ENCODE results near the gene XRCC3.

The XRCC3 gene

DNA sequence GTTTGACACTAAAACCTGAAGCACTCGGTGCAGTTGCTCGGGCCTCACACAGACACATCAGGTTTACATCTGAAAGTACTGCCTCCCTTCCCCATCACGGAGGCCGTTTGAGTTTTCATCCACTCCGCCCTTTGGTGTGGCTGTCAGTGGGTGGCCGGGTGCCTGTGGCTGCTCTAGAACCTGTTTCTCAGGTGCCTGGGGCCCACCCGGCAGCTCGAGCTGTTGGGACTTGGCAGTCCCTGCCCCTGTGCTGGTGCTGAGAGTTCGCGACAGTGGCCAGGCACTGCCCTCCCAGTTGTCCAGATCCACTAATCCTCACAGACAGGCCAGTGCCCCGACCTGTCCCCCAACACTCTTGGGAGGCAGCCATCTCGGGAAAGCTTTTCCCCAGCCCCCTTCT lies 22.4 kb downstream of the XRCC3 start:
- peak overlapping the region; percentile 24; the same call in 1 of the 2 replicates for H3K27ac ChIP-seq (ENCODE audit: extremely low read depth, low read depth, low read length)
- peaks cover 11% of the 10 kb centered on the region for H3K4me1 ChIP-seq (ENCODE audit: control insufficient read depth, insufficient read depth, low read length)
- POLR2A ChIA-PET, result no interaction called here
- peaks cover 18 to 68% of the 10 kb centered on the region in 2 experiments; a peak in 2 of 3 replicates for H3K36me3 ChIP-seq (ENCODE audit: control insufficient read depth in 2 of 2, insufficient read depth in 1 of 2, low read length in 2 of 2)
- H3K4me3 ChIP-seq (ENCODE audit: low read depth, low read length), result no peak overlapping the region
- H3K9me3 ChIP-seq (ENCODE audit: control insufficient read depth, insufficient read depth, low read depth, low read length), result no peaks in the 10 kb centered on the region
- TF ChIP-seq ZNF112 (tag by site-specific recombination; IDR thresholded peaks at IDR 0.05) (no peak), ZFP69B (tag by site-specific recombination; IDR thresholded peaks at IDR 0.05) (peak; percentile 43; the same call in 1 of the 2 replicates)
- CTCF ChIA-PET, result interaction anchor here (0.6 to 1.4 kb wide), 2 partner anchors 13 to 192 kb away, joined by 3 to 5 read pairs; no protein-coding TSS in a partner anchor

DNA sequence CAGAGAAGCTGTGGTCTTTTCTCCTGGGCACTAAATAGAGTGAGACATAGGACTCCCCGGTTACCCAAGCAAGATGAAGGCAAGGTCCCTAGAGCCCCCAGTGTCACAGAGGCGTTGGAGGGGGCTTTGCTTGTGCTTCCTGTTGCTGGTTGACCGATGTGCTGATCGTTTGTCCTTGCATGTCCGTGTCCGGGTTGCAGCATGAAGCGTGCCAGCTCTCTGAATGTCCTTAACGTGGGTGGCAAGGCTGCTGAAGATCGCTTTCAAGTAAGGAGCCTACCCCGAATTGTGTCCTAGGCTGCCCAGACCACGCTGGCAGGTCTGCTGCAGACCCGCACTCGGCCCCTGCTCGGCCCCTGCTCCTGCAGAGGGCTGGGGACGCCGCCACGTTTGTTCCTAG lies 23.1 kb downstream of the XRCC3 start:
- peaks cover 20 to 66% of the 10 kb centered on the region in 2 experiments for H3K36me3 ChIP-seq (ENCODE audit: control insufficient read depth in 2 of 2, insufficient read depth in 1 of 2, low read length in 2 of 2)

More for the DNA sequence above, 23.1 kb downstream of the XRCC3 start:
- no peak overlapping the region for H3K27ac ChIP-seq (ENCODE audit: extremely low read depth, low read depth, low read length)
- H3K4me3 ChIP-seq (ENCODE audit: low read depth, low read length), result no peak overlapping the region
- H3K4me1 ChIP-seq (ENCODE audit: control insufficient read depth, insufficient read depth, low read length), result peaks cover 11% of the 10 kb centered on the region
- CTCF ChIA-PET, result interaction anchor here (1.4 kb wide), 1 partner anchor 12 kb away, joined by 3 read pairs; no protein-coding TSS in a partner anchor
- TF ChIP-seq, protein P1, sequence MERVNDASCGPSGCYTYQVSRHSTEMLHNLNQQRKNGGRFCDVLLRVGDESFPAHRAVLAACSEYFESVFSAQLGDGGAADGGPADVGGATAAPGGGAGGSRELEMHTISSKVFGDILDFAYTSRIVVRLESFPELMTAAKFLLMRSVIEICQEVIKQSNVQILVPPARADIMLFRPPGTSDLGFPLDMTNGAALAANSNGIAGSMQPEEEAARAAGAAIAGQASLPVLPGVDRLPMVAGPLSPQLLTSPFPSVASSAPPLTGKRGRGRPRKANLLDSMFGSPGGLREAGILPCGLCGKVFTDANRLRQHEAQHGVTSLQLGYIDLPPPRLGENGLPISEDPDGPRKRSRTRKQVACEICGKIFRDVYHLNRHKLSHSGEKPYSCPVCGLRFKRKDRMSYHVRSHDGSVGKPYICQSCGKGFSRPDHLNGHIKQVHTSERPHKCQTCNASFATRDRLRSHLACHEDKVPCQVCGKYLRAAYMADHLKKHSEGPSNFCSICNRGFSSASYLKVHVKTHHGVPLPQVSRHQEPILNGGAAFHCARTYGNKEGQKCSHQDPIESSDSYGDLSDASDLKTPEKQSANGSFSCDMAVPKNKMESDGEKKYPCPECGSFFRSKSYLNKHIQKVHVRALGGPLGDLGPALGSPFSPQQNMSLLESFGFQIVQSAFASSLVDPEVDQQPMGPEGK (tag by site-specific recombination; IDR thresholded peaks at IDR 0.05), result no peak
- TF ChIP-seq KLF10 (tag by site-specific recombination; IDR thresholded peaks at IDR 0.05) (no peak), ZNF248 (tag by site-specific recombination; IDR thresholded peaks at IDR 0.05) (no peak), HOXA7 (CRISPR knock-in tag; IDR thresholded peaks at IDR 0.05; ENCODE audit: borderline replicate concordance) (no peak), ZNF274 (IDR thresholded peaks at IDR 0.05; ENCODE audit: low read length) (no peak), ZNF274 (tag by site-specific recombination; IDR thresholded peaks at IDR 0.05; ENCODE audit: borderline replicate concordance) (no peak), ZNF155 (tag by site-specific recombination; IDR thresholded peaks at IDR 0.05) (no peak), ZNF837 (tag by site-specific recombination; IDR thresholded peaks at IDR 0.05) (no peak), SCRT2 (tag by site-specific recombination; IDR thresholded peaks at IDR 0.05) (no peak), ZNF600 (tag by site-specific recombination; IDR thresholded peaks at IDR 0.05) (no peak), ZNF776 (tag by site-specific recombination; IDR thresholded peaks at IDR 0.05; ENCODE audit: borderline replicate concordance) (no peak), ZNF37A (tag by site-specific recombination; IDR thresholded peaks at IDR 0.05) (no peak), ZNF571 (tag by site-specific recombination; IDR thresholded peaks at IDR 0.05) (no peak)
- TF ChIP-seq, protein P2, sequence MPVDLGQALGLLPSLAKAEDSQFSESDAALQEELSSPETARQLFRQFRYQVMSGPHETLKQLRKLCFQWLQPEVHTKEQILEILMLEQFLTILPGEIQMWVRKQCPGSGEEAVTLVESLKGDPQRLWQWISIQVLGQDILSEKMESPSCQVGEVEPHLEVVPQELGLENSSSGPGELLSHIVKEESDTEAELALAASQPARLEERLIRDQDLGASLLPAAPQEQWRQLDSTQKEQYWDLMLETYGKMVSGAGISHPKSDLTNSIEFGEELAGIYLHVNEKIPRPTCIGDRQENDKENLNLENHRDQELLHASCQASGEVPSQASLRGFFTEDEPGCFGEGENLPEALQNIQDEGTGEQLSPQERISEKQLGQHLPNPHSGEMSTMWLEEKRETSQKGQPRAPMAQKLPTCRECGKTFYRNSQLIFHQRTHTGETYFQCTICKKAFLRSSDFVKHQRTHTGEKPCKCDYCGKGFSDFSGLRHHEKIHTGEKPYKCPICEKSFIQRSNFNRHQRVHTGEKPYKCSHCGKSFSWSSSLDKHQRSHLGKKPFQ (tag by site-specific recombination; IDR thresholded peaks at IDR 0.05), result no peak
- TF ChIP-seq, protein P3, sequence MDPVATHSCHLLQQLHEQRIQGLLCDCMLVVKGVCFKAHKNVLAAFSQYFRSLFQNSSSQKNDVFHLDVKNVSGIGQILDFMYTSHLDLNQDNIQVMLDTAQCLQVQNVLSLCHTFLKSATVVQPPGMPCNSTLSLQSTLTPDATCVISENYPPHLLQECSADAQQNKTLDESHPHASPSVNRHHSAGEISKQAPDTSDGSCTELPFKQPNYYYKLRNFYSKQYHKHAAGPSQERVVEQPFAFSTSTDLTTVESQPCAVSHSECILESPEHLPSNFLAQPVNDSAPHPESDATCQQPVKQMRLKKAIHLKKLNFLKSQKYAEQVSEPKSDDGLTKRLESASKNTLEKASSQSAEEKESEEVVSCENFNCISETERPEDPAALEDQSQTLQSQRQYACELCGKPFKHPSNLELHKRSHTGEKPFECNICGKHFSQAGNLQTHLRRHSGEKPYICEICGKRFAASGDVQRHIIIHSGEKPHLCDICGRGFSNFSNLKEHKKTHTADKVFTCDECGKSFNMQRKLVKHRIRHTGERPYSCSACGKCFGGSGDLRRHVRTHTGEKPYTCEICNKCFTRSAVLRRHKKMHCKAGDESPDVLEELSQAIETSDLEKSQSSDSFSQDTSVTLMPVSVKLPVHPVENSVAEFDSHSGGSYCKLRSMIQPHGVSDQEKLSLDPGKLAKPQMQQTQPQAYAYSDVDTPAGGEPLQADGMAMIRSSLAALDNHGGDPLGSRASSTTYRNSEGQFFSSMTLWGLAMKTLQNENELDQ (tag by site-specific recombination; IDR thresholded peaks at IDR 0.05; ENCODE audit: low read depth), result no peak
- TF ChIP-seq, protein P4, sequence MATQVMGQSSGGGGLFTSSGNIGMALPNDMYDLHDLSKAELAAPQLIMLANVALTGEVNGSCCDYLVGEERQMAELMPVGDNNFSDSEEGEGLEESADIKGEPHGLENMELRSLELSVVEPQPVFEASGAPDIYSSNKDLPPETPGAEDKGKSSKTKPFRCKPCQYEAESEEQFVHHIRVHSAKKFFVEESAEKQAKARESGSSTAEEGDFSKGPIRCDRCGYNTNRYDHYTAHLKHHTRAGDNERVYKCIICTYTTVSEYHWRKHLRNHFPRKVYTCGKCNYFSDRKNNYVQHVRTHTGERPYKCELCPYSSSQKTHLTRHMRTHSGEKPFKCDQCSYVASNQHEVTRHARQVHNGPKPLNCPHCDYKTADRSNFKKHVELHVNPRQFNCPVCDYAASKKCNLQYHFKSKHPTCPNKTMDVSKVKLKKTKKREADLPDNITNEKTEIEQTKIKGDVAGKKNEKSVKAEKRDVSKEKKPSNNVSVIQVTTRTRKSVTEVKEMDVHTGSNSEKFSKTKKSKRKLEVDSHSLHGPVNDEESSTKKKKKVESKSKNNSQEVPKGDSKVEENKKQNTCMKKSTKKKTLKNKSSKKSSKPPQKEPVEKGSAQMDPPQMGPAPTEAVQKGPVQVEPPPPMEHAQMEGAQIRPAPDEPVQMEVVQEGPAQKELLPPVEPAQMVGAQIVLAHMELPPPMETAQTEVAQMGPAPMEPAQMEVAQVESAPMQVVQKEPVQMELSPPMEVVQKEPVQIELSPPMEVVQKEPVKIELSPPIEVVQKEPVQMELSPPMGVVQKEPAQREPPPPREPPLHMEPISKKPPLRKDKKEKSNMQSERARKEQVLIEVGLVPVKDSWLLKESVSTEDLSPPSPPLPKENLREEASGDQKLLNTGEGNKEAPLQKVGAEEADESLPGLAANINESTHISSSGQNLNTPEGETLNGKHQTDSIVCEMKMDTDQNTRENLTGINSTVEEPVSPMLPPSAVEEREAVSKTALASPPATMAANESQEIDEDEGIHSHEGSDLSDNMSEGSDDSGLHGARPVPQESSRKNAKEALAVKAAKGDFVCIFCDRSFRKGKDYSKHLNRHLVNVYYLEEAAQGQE (tag by site-specific recombination; IDR thresholded peaks at IDR 0.05), result no peak
- TF ChIP-seq, protein P5, sequence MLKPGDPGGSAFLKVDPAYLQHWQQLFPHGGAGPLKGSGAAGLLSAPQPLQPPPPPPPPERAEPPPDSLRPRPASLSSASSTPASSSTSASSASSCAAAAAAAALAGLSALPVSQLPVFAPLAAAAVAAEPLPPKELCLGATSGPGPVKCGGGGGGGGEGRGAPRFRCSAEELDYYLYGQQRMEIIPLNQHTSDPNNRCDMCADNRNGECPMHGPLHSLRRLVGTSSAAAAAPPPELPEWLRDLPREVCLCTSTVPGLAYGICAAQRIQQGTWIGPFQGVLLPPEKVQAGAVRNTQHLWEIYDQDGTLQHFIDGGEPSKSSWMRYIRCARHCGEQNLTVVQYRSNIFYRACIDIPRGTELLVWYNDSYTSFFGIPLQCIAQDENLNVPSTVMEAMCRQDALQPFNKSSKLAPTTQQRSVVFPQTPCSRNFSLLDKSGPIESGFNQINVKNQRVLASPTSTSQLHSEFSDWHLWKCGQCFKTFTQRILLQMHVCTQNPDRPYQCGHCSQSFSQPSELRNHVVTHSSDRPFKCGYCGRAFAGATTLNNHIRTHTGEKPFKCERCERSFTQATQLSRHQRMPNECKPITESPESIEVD (tag by site-specific recombination; IDR thresholded peaks at IDR 0.05), result no peak
- TF ChIP-seq, protein P6, sequence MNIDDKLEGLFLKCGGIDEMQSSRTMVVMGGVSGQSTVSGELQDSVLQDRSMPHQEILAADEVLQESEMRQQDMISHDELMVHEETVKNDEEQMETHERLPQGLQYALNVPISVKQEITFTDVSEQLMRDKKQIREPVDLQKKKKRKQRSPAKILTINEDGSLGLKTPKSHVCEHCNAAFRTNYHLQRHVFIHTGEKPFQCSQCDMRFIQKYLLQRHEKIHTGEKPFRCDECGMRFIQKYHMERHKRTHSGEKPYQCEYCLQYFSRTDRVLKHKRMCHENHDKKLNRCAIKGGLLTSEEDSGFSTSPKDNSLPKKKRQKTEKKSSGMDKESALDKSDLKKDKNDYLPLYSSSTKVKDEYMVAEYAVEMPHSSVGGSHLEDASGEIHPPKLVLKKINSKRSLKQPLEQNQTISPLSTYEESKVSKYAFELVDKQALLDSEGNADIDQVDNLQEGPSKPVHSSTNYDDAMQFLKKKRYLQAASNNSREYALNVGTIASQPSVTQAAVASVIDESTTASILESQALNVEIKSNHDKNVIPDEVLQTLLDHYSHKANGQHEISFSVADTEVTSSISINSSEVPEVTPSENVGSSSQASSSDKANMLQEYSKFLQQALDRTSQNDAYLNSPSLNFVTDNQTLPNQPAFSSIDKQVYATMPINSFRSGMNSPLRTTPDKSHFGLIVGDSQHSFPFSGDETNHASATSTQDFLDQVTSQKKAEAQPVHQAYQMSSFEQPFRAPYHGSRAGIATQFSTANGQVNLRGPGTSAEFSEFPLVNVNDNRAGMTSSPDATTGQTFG (tag by site-specific recombination; IDR thresholded peaks at IDR 0.05; ENCODE audit: borderline replicate concordance), result no peak
- H3K9me3 ChIP-seq (ENCODE audit: control insufficient read depth, insufficient read depth, low read depth, low read length), result no peaks in the 10 kb centered on the region
- POLR2A ChIA-PET, result no interaction called here

Measured in HEK293 (cell line).